Measurements from ENCODE around the gene FOXL3.
"Not testable (repeated sequence)": the region's sequence is repeated elsewhere in the genome, so short reads cannot be mapped to it uniquely, and the experiment has no call there.

The FOXL3 gene

DNA sequence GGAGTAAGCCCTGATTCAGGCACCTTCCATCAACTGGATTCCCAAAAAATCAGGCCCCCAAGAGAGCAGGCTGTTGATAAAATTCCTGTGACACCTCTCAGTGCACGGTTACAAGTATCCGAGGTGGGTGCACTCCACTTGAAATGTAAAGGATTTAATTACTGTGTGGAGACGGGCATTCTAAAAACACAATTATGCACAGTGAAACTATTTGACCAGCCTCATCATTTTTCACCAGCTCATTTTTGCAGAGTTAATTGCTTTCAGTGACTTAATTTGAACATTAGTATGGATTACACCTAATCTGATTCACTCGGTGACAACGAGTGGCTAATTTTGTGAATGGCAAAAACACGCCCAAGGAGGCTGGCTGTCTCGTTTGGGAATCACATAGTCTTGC is 2.3 kb downstream of the FOXL3 start:
- no peak for DNase-seq

DNA sequence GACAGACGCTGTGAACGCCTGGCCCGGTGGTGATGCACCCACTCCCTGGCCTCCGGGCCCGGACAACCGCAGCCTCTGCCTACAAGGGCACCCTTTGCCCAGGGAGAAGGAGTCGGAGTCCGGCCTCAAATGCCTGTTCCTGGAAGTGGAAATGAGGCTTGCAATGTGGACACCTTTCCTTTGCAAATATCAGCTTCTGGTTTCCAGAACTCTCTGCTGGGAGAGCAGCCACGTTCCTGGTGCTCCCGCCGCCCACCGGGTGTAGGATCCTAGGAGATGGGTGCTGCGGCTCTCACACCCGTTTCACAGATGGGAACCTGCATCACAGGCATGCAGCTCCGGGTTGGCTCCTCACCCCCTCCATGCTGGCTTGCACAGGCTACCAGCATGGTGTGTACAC is 2.9 kb downstream of the FOXL3 start:
- DNase-seq, result no peak

DNA sequence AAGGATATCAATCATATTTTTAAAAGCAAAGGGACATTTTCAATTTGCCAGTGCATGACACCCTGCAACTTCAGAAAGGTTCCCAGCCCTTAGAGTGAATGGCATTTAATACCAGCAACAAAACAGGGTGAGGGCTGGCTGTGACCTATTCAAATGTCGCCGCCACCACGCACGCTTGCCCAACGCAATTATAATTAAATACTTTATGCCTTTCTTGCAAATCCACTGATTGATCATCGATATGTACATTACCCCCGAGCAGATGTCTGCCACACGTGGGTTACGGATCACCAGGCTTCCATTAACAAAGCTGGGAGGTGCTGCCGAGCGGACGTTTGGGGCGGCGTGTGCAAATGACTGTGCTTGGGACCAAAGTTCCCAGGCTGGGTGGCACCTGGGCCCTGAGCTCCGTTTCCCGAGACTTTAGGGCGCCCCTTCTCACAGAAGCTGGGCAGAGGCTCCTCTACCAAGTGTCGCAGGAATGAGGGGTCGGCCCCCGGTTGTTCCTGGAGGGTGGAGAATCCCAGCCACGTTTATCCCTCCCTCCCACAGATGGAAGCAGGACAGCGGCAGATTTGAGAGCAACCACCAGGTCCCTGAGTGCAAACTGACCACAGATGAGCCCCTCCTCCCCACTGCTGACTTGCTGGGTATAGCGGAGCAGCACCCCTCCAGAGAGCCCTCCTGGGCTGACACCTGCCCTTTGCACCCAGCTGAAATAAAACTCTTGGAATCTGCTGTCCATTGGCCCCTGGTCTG is 3.9 kb downstream of the FOXL3 start:
- DNase-seq, result no peak

DNA sequence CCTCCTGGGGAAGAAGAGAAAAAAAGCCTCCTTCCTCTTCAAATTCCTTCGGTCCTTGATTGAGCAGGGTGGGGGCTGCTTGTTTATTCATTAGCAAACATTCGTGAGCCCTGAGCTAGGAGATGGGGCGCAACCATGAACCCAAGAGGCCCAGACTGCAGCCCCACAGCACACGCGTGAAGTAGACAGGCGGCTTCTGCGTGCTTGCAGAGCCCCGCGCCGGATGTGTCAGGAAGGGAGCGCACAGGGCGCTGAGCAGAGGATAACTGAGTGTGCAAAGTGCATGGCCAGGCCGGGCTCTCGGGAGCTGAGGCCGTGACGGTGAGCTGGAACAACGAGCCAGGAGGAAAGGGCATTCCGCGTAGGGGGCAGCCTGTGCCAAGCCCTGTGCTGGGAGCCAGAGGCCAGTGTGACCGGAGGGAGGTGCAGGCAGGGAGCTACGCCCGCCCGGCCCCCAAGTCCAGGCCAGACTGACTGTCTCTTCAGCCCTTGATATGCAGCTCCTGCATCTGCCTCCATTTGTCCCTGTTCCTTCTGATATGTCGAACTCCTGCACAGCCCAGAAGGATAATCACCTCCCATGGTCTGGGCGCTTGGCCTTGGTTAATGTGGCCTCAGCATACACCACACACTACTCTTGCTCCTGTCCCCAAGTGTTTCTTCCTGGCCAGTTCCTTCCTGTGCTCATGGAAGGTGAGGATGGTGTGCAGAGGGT is 4.6 kb downstream of the FOXL3 start:
- DNase-seq, result no peak

DNA sequence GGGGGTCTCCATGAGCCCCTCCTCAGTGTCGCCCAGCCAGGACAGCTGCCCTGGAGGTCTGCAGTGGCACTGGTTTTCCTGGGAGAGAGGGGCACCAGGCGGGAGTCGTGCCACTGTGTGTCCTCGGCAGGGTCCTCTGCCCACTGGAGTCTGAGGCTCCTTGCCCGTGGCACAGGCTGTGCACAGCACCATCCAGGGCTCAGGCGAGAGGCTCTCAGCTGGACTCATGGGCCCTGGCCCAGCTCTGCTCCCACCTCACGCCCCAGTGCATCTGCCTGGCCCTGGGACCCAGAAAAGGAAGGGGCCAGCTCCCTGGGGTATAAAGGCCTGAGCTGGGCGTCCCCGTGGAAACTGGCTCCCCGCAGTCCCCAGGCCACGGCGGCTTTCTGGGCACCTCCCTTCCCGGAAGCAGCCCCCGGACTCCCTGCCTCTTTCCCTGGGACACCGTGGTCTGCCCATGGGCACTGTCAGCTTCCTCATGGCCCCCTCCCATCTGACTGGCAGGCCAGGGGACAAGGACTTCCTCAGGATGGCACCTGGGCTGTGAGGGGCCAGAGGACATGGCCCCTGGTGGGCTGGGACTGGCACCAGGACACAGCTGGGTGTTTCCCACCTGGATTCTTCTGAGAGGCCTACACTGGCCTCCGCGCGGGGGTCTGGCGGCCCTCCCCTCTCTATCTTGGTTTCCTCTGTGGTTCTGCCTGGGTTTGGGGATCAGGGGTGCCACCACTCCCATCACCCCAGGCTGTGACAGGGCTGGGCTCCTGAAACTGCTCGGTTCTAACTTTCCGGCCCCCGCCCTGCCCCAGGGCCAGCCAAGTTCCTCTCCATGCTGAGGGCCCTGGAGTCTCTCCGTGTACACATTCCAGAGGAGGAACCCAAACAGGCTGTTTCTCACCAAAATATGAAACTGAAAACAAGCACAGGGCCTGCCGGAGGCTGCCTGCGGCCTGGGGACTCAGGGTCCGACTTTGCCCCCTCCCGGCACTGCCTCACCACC is 5.5 kb downstream of the FOXL3 start:
- no peak for DNase-seq

DNA sequence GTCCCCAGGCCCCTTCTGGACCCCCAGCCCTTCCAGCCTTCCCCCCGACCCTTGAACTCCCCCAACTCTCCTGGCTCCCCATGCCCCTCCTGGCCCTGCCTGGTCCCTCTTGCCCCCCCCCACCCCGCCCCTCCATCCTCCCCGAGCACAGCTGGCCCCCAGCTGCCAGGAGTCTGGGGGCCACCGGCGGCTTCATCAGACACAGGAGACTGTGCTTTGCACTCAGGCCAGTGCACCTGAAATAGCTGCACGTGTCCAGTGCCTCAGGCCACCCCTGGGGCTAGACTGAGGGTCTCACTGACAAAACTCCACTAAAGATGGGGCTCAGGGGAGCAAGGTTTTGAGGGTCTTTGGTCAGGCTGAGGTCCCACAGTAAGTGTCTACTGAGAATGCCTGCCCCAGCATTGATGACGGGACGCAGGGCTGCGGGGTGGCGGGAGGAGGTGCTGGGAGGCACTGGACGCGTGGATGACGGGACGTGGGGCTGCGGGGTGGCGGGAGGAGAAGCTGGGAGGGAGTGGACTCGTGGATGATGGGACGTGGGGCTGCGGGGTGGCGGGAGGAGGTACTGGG is 6.5 kb downstream of the FOXL3 start:
- DNase-seq, result no peak

DNA sequence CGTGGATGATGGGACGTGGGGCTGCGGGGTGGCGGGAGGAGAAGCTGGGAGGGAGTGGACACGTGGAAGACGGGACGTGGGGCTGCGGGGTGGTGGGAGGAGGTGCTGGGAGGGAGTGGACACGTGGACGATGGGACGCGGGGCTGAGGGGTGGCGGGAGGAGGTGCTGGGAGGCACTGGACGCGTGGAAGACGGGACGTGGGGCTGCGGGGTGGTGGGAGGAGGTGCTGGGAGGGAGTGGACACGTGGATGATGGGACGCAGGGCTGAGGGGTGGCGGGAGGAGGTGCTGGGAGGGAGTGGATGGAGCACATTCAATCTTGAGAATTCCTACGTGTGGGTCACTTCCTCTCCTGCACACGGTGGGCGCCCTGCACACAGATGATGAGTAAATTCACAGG is 7.2 kb downstream of the FOXL3 start:
- DNase-seq, result not testable (repeated sequence)

DNA sequence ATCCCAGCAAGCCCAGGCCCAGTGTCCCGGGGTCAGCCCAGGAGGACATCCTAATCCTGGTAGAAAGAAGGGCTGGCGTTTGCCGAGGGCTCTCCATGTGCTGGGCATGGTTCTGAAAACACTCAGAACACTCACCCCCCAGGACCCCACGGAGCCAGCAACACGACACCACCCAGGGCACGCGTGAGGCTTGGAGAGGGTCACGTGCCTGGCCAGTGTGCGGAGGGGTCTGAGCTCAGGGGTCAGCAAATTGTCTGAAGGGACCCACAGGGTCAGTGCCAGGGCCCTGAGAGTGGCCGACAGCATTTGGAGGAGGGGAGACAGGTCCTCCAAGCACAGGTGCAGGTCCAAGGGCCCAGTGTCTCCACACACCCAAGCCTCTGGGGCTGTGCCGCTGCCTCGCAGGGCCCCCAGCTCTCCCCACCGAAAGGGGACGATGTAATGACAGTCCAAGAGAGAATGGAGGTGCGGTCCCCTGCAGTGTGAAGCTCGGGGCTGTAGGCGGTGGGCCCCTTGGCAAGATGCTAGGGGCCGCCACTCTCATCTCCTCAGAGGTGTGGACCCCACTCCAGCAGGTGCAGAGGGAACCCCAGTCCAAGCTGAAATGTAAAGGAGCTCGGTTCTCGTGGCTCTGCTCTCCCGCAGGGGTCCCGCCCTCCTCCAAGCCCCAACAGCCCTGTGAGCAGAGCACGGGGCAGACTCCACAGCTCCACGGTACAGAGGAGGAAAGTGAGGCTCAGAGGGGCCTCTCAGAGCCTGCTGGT is 7.8 kb downstream of the FOXL3 start:
- no peak for DNase-seq

DNA sequence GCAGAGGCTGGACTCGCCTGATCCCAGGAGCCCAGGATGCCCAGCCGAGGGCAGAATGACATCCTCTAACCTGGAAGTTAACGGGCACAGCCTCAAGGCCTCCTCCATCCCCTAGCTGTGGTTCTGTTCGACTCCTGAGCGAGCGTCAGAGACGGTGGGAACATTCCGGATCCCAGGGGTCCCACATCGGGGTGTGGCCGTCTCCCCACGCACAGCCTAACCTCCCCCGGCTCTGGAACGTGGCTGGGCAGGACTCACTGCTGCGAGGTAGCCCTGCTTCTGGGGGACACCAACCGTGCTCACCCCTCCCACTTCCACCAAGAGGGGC is 8.4 kb downstream of the FOXL3 start:
- no peak for DNase-seq

DNA sequence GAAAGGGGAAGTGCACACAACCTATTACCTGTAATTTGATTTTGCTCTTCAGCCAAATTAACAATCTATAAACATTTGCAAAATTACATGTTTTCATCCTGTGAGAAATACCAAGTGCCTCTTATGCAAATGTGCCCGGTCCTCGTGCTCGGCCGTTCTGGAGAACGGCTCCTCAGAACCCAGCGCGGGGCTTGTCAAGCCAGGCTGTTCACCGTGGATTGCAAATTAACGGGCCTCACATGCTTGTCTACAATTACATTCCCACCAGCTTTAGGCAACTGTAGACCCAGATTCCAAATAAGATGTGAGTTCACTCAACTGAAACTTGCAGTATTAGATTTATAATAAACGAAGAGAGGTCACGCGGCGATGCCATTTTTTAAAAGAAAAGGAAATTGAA is 8.8 kb downstream of the FOXL3 start:
- peak in 1 of 3 experiments; percentile 47 for DNase-seq

DNA sequence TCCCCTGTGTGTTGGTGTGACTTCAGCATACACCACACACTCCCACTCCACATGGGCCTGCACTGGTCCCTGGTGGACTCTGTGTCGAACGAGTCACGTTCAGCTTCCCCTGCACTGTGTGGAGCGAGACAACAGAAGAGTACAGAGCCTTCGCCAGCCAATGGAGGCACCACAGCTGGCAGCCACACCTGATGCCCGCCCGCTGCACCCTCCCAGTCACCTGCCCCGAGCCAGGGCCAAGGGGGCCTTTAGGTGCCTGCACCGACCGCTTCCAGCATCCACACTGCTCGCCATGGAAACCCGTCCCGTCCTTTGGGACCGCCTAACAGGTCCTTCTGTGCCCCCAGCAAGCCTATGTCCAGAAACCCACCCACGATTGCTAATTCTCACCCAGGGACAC is 9.2 kb downstream of the FOXL3 start:
- no peak for DNase-seq

DNA sequence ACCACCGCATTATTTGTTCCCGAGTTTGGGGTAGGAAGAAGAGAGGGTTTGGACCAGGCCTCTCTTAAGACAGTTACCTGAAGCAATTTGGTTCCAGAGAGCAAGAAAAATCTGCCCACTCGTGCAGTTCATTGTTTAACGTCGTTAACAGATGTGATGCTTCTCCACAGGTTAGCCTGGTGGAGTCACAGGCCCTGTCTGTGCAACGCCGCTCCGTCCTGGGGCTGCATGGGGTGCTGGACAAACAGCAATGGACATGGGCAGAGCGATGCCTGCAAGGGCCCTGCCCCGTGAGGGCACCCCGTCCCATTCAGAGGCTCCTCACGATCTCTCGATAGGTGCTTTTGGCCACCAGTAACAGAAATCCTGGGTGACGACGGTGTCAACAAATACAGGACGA is 9.7 kb downstream of the FOXL3 start:
- no peak for DNase-seq

DNA sequence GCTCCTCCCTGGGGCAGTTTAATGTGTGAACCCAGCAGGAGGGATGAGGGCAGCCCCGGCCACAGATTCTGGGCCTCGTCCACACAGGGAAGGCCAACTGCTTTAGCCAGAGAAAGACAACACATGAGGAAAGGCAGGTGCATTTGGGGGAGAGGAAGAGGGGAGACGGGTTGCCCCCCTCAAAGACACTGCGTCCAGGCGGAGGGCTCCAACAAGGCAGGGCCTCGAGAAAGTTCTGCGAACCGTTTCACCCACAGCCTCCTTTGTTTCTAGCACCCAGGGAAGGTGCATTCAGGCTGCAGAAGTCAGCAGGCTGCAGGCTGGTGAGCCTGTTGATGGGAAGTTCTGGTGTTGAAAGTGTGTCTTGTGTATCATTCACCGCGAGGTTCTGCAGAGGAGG is 10.1 kb downstream of the FOXL3 start:
- no peak for DNase-seq

DNA sequence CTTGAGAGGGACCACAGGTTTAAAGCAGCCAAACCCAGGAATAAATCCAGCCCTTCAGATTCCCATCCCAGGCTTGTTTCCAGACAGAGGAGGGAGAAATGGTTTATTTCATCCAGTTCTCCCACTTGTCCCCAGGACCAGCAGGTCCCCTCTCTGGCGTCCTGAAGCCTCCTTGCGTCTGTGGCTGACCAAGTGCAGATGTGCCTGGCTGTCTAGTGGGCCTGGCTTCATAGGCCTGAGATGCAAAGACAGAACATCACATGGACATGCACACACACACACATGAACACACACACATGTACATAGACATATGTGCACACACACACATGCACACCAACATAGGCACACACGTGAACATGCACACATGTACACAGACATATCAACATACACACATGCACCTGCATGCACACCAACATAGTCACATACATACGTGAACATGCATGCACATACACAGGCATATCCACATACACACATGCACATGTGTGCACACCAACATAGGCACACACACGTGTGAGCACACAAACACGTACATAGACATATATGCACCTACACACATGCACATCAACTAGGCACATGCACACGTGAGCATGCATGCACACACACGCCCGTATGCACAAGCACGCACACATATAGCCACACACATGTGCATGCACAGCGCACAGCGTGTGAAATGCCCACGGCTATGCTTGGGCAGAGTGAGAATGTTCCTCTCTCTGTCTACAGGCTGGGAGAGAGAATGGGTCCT is 10.7 kb downstream of the FOXL3 start:
- DNase-seq, result no peak

DNA sequence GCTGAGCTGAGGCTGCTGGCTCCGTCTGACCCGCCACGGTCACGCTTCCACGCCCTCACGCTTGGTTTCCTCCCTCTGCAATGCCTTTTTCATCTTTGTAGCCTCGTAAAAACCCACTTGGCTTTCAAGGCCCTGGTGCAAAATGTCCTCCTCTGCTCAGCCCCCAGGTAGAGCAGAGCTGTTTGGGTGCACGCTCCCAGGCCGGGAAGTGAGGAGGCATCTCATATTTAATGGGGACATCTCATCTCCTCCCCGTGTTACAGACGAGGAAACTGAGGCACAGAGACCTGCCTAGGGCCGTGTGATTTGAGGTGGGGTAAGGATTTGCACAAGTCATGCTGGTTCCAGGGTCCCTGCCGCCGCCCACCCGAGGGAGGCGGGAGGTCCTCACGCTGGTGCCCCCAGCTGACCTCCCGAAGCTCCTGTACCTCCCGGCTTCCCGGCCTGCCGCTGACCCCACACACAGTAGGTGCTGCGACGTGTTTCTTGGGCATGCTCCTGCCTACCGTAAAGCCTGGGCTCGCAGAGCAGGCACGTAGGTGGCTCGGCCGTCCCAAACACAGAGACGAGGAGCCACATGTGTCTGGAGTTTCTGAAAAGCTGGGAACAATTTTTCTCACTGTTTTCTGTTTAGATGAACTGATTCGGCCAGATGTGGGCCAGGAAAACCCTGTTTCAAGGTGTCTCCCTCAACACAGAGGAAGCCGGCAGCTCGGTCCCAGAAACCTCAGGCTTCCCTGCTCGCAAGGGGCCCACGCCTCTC is 11.5 kb downstream of the FOXL3 start:
- no peak for DNase-seq

DNA sequence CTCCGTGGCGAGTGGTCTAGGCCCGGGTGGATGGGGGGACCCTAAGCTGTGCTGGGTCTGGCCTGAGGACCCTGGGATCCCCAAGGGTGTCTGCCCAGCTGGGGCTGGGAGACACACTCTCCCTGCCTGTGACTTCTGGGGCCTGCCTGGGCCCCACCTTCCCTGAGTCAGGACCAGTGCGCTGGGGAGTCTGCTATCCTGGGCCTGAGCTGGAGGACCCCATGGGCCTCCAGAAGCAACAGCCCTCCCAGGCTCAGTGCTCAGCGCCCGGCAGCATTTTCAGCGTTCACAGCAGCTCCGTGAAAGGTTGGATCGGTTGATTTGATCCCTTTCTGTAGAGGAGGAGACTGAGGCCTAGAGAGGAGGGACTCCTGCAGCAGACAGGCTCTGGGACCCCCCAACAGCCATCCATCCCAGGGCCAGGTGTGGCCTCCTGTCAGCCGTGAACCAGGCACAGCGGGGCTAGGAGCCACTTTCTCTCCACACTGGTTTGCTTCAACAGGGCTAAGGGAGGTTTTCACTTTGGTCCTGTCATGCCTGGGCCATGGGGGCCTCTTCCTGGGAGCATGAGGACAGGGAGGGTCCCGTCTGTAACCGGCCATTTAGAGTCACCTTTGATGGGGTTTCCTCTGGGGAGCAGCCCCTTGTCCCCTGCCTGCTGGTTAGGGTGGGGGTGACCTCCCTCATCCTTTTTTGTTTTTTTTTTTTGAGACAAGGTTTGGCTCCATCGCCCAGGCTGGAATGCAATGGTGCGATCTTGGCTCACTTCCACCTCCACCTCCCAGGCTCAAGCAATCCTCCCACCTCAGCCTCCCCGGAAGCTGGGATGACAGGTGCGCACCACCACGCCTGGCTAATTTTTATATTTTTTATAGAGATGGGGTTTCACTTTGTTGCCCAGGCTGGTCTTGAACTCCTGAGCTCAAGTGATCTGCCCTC is 12.4 kb downstream of the FOXL3 start:
- no peak for DNase-seq

DNA sequence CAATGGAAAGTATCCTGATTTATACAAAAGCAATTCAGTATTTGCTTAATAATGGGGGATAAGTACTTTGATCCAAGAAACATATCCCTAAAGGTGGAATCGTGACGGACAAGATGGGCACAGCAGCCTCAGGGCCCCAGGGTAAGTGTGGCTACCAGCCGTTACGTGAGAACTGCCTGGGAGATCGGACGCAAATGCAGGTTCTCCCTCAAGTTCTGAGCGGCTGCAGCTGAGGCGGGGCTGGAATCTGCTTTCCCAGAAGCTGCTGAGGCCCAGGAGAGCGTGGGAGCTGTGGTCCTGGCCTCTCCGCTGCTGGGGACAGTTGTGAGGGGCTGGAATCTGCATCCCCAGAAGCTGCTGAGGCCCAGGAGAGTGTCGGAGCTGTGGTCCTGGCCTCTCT is 13.5 kb downstream of the FOXL3 start:
- DNase-seq, result no peak

DNA sequence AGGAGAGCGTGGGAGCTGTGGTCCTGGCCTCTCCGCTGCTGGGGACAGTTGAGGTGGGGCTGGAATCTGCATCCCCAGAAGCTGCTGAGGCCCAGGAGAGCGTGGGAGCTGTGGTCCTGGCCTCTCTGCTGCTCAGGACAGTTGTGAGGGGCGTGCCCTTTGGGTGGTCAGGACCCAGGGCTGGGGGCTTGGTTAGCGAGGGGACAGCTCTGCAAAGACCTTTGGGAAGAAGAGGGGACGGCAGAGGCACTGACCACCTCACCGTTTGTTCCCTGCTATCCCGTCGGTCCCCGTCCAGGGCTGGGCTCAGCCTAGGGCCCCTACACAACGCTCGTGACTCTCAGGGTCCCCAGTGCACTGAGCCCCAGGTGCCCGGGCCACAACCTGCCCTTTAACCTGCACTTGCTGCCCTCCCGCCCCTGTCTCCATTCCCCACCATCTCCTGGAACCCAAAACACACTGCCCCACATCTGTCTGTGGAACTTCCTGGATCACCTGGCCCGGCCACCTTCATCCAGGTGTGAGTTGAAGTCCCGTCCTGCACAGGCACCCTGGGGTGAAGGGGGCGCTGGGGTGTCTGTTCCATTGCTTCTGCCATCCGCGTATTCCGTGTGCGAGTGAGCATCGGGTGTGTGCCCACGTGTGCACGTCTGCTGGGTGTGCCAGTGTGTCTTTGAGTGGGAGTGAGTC is 14.1 kb downstream of the FOXL3 start:
- no peak for DNase-seq

Data from NCI-H1417 (cell line).